Activated T-cell treated with anti-CD3 and anti-CD28 coated beads, Interleukin-2, amount 50 U/mL, for 48 hours (primary cell): ENCODE measurements around the gene TBCD.

ENCODE experiments used
- DNase-seq, 2 experiments: peaks; one replicate each; pipeline ENCODE4 v3.0.0-alpha.2; 2020

TBCD gene

GRCh38 chr17:82927661-82928601, 176.1 kb downstream of the TBCD start:
- no peak for DNase-seq

- DNase-seq = no peak
Observed at GRCh38 chr17:82929011-82929622, 177.3 kb downstream of the TBCD start.

- DNase-seq = no peak
Observed at GRCh38 chr17:82929676-82930042, 177.8 kb downstream of the TBCD start.

- no peak for DNase-seq
Observed at GRCh38 chr17:82930043-82930923, 178.4 kb downstream of the TBCD start.

GRCh38 chr17:82930924-82931698, 179.2 kb downstream of the TBCD start:
- DNase-seq = no peak

- DNase-seq = no peak
Observed at GRCh38 chr17:82931699-82932517, 180.0 kb downstream of the TBCD start.

- no peak for DNase-seq
Observed at GRCh38 chr17:82932518-82933310, 180.8 kb downstream of the TBCD start.

- no peak for DNase-seq
Observed at GRCh38 chr17:82933911-82934310, 182.0 kb downstream of the TBCD start.

GRCh38 chr17:82935966-82936767, 184.3 kb downstream of the TBCD start:
- no peak for DNase-seq

- no peak for DNase-seq
Observed at GRCh38 chr17:82936768-82937171, 184.9 kb downstream of the TBCD start.

GRCh38 chr17:82937411-82938371, 185.8 kb downstream of the TBCD start:
- no peak for DNase-seq

- no peak for DNase-seq
Observed at GRCh38 chr17:82938486-82938872, 186.6 kb downstream of the TBCD start.

- no peak for DNase-seq
Observed at GRCh38 chr17:82938873-82939620, 187.2 kb downstream of the TBCD start.

GRCh38 chr17:82939621-82940135, 187.8 kb downstream of the TBCD start:
- no peak for DNase-seq

GRCh38 chr17:82940226-82941020, 188.6 kb downstream of the TBCD start:
- DNase-seq = no peak
